ENCODE results near the gene GHR. TPM values are rescaled to one million over a fixed set of nuclear protein-coding genes. Genes with fewer than 3 reads are reported as not detected.

GHR gene
- total RNA-seq, 2 donors from 2014 or later: 10.8 to 10.9 TPM

- Histone ChIP-seq H3K27me3 (no peaks in the 10 kb centered on the region), H3K27ac (no peak overlapping the region), H3K9me3 (no peaks in the 10 kb centered on the region), H3K36me3 (no peaks in the 10 kb centered on the region), H3K4me3 (no peak overlapping the region), H3K4me1 (peaks cover 0 to 10% of the 10 kb centered on the region in 2 donors)
- TF ChIP-seq CTCF (IDR thresholded peaks at IDR 0.05): no peak
- no peak for DNase-seq (ENCODE audit: low spot score)
Observed at GRCh38 chr5:42434047-42434724, 10.9 kb downstream of the GHR start.

- no peak for DNase-seq (ENCODE audit: low spot score)
- no peak for TF ChIP-seq CTCF (IDR thresholded peaks at IDR 0.05)
- Histone ChIP-seq H3K4me3 (no peak overlapping the region), H3K4me1 (peaks cover 0 to 10% of the 10 kb centered on the region in 2 donors), H3K9me3 (no peaks in the 10 kb centered on the region), H3K27me3 (no peaks in the 10 kb centered on the region), H3K36me3 (no peaks in the 10 kb centered on the region), H3K27ac (no peak overlapping the region)
Observed at GRCh38 chr5:42436051-42436450, 12.8 kb downstream of the GHR start.

DNA sequence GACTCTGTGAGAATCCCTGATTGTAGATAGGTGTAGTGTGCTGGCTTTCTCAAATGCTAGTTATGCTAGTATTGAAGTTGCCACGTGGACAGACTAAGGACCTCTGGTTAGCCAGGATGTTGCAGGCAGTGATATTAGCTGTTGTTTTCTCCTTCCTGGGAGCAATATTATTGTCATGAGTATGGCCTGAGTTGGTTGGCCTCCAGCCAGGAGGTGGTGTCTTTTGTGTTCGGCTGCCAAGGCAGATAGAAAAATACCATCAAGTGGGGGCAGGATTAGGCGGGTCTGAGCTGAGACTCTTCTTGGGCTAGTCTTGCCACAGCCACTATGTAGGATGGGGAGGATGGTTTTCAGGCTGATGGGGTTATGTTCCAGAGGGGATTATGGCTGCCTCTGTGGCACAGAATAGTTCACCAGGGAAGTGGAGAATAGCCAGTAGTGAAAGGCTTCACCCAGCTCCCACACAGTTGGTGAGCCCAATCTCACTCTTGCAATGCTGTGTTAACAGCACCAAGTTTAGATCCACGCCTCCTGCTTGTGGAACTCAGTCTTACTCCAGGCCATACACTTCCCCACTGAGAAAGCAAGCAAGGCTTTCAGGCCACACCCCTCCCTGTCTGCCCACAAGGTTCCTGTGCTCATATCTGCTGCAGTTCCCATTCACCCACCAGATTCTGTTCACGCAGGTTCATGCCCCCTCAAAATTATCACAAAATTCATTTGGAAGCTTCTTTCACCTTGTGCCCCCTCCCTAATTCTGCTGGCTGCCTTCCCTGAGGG is 31.2 kb downstream of the GHR start:
- peaks cover 0 to 4% of the 10 kb centered on the region in 2 donors for H3K9me3 ChIP-seq
- DNase-seq (ENCODE audit: low spot score): no peak
- peaks cover 0 to 8% of the 10 kb centered on the region in 2 donors for H3K4me1 ChIP-seq
- no peak overlapping the region for H3K4me3 ChIP-seq
- no peak for TF ChIP-seq CTCF (IDR thresholded peaks at IDR 0.05)
- H3K27me3 ChIP-seq: no peaks in the 10 kb centered on the region
- no peak overlapping the region for H3K27ac ChIP-seq
- H3K36me3 ChIP-seq: no peaks in the 10 kb centered on the region

DNA sequence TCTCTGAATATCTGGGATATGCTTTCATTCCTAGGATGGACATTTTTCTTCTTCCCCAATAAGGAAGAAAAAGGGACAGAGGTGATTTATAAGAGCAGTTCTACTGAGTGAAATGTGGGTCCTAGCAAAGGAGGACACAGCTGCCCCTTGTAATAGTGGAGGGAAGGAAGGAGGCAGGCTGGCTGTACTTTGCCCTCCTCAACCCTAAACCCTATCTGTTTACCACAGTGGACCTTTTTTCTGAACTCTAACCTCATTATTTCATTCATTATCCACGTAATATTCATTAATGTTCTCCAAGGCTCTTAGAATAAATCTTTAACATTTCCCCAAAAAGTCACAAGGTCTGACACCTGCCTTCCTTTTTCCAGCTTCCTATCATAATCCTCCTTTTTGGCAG is 37.8 kb downstream of the GHR start:
- Histone ChIP-seq H3K27me3 (no peaks in the 10 kb centered on the region), H3K4me1 (peaks cover 0 to 12% of the 10 kb centered on the region in 2 donors), H3K9me3 (no peaks in the 10 kb centered on the region), H3K27ac (no peak overlapping the region), H3K4me3 (no peak overlapping the region), H3K36me3 (no peaks in the 10 kb centered on the region)
- DNase-seq (ENCODE audit: low spot score): no peak
- no peak for TF ChIP-seq CTCF (IDR thresholded peaks at IDR 0.05)

DNA sequence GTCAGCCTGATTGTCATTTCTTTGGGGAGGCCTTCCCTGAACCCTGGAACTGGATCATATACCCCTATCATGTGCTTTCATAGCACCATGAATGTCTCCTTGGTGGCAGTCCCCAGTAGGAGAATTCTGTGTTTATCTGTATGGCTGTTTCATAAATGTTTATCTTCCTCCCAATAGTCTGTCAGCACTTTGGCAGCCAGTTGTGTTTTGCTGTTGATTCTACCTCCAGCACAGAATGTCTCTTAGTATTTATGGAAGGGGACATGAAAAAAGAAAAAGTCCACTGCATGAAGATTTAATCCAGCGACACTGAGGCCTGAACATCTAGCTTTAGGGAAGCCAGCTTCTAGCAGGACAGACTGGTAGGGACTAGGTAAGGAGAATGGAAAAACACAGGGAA is 38.3 kb downstream of the GHR start:
- Histone ChIP-seq H3K27me3 (no peaks in the 10 kb centered on the region), H3K27ac (no peak overlapping the region), H3K9me3 (no peaks in the 10 kb centered on the region), H3K4me3 (no peak overlapping the region), H3K36me3 (no peaks in the 10 kb centered on the region), H3K4me1 (peaks cover 0 to 12% of the 10 kb centered on the region in 2 donors)
- DNase-seq (ENCODE audit: low spot score): no peak
- TF ChIP-seq CTCF (IDR thresholded peaks at IDR 0.05): no peak
